ENCODE data around the gene VSTM2B. TPM values are rescaled to one million over a fixed set of nuclear protein-coding genes. Genes with fewer than 3 reads are reported as not detected.

Gene VSTM2B
- total RNA-seq, 1 donor from 2014 or later = 0.21 TPM

DNA sequence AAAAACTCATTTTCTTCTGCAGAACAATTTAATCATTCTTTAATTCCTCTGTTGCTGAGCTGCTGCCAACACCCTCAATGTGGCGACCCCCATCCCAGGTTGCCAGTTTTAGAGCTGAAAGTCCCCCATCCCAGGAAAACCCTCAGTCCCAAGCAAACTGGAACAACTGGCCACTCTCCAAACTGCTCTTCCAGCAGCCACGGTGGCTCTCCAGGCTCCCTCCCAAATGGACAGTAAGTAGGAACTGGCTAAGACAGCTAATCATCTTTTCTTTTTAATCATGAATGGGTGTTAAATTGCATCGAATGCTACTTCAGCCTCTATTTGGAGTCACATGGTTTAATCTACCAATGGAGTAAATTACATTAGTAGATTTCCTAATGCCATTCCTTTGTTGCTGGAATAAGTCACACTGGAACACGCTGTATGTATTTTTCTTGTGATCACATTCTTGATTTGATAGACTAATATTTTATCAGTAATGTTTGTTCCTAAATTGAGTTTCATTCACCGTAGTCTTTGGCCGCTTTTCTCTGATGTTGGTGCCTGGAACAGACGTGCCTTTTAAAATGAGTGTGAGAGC, 33.7 kb upstream of the VSTM2B start:
- DNase-seq (ENCODE audit: low read depth, low spot score) = no peak
- no peaks in the 10 kb centered on the region for H3K36me3 Mint-ChIP-seq (ENCODE audit: low read depth)
- no peaks in the 10 kb centered on the region for H3K4me1 Mint-ChIP-seq
- H3K9me3 Mint-ChIP-seq = no peaks in the 10 kb centered on the region
- TF ChIP-seq, protein P1, sequence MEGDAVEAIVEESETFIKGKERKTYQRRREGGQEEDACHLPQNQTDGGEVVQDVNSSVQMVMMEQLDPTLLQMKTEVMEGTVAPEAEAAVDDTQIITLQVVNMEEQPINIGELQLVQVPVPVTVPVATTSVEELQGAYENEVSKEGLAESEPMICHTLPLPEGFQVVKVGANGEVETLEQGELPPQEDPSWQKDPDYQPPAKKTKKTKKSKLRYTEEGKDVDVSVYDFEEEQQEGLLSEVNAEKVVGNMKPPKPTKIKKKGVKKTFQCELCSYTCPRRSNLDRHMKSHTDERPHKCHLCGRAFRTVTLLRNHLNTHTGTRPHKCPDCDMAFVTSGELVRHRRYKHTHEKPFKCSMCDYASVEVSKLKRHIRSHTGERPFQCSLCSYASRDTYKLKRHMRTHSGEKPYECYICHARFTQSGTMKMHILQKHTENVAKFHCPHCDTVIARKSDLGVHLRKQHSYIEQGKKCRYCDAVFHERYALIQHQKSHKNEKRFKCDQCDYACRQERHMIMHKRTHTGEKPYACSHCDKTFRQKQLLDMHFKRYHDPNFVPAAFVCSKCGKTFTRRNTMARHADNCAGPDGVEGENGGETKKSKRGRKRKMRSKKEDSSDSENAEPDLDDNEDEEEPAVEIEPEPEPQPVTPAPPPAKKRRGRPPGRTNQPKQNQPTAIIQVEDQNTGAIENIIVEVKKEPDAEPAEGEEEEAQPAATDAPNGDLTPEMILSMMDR (conservative IDR thresholded peaks at IDR 0.05) = no peak
- peaks cover 52% of the 10 kb centered on the region for H3K27me3 Mint-ChIP-seq (ENCODE audit: low read depth)
- no peak overlapping the region for H3K4me3 Mint-ChIP-seq
- peak overlapping the region; percentile 60 for H3K27ac Mint-ChIP-seq (ENCODE audit: unreplicated experiment)

DNA sequence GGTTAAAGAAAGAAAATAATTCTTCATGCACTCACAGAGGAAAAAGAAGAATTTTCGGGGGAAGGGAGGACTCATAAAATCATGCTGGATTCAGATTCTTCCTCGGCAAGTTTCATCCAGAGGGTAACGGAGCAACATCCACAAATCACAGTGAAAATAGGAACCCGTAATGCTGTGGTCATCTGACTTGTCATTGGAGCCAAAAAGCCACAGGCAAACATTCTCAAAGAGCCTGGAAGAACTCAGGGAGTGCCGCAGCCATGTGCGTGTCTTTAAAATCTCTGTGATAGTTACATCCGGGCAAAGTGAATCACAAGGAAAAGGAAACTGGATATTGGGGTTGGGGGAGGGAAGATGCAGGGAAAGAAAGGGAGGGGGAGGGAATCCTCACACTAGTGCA, 33.0 kb upstream of the VSTM2B start:
- TF ChIP-seq, protein P1 (conservative IDR thresholded peaks at IDR 0.05) = no peak
- DNase-seq (ENCODE audit: low read depth, low spot score) = no peak
- no peaks in the 10 kb centered on the region for H3K36me3 Mint-ChIP-seq (ENCODE audit: low read depth)
- no peak overlapping the region for H3K27ac Mint-ChIP-seq (ENCODE audit: unreplicated experiment)
- H3K9me3 Mint-ChIP-seq = no peaks in the 10 kb centered on the region
- peaks cover 49% of the 10 kb centered on the region for H3K27me3 Mint-ChIP-seq (ENCODE audit: low read depth)
- H3K4me3 Mint-ChIP-seq = no peak overlapping the region
- no peaks in the 10 kb centered on the region for H3K4me1 Mint-ChIP-seq

DNA sequence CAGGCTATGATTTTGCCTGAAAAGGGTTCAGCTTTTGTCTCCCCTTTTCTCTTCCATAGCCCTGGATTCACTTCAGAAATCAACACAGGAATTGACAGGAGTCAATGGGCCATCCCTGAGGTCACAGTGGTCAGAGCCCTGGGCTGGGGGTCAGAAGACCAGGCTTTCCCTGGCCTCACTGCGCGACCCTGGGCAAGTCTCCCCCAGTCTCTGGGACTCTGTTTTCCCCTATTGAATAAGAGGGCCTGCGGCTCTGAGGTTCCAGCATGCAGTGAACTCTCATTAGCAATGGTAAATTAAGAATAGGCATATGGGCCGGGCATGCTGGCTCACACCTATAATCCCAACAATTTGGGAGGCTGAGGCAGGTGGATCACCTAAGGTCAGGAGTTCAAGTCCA, 30.7 kb upstream of the VSTM2B start:
- H3K27ac Mint-ChIP-seq (ENCODE audit: unreplicated experiment) = peak overlapping the region; percentile 35
- TF ChIP-seq, protein P1 (conservative IDR thresholded peaks at IDR 0.05) = no peak
- no peaks in the 10 kb centered on the region for H3K36me3 Mint-ChIP-seq (ENCODE audit: low read depth)
- no peak overlapping the region for H3K4me3 Mint-ChIP-seq
- DNase-seq (ENCODE audit: low read depth, low spot score) = no peak
- H3K4me1 Mint-ChIP-seq = no peaks in the 10 kb centered on the region
- H3K27me3 Mint-ChIP-seq (ENCODE audit: low read depth) = peaks cover 43% of the 10 kb centered on the region
- H3K9me3 Mint-ChIP-seq = no peaks in the 10 kb centered on the region

DNA sequence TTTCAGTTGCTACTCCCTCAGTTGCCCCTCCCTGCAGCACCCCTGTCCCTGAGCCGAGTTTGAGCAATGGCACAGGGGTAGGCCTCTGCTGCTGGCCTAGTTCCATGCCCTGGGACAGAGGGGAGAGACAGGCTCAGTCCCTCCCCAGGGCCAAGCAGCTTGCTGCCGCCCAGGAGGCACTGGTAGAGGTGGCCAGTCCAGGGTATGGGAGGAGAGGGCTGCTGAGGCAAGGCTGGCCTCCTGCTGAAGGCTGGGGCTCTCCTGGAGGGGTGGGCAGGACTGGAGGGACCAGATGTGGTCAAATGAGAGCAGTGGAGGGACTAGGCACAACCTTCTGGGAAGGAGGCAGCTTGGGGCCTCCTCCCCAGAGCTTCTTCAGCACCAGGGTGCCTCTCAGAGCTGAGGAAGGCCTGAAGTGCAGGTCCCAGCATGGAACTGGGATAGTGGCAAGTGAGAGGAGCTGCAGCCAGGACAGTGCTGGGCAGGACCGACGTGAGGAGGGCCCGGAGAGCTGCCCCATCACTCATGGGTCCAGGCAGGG, 29.8 kb upstream of the VSTM2B start:
- TF ChIP-seq, protein P1 (conservative IDR thresholded peaks at IDR 0.05) = no peak
- Mint-ChIP-seq H3K9me3 (no peaks in the 10 kb centered on the region), H3K4me3 (no peak overlapping the region), H3K36me3 (ENCODE audit: low read depth) (no peaks in the 10 kb centered on the region), H3K27ac (ENCODE audit: unreplicated experiment) (no peak overlapping the region), H3K27me3 (ENCODE audit: low read depth) (peaks cover 35% of the 10 kb centered on the region), H3K4me1 (no peaks in the 10 kb centered on the region)
- DNase-seq (ENCODE audit: low read depth, low spot score) = no peak

DNA sequence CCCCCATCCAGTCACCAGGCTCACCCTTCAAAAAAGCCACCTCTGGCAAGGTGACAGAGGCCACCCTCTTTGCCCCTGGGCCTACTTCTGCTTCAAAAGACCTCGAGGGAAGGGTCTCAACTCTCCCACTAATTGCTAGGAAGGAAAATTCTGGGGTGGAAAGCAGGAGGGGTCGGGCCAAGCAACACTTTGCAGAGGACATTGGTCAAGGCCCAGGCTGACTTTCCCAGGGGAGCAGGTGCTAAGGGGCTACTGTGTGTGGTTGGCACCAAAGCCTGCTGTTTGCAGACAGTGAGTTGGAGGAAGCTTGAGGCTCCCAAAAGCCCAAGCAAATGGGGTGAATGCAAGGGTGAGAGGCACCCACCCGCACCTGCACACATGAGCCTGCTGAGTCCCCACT, 28.6 kb upstream of the VSTM2B start:
- Mint-ChIP-seq H3K9me3 (no peaks in the 10 kb centered on the region), H3K36me3 (ENCODE audit: low read depth) (no peaks in the 10 kb centered on the region), H3K27ac (ENCODE audit: unreplicated experiment) (no peak overlapping the region), H3K4me1 (no peaks in the 10 kb centered on the region), H3K27me3 (ENCODE audit: low read depth) (peaks cover 22% of the 10 kb centered on the region), H3K4me3 (no peak overlapping the region)
- DNase-seq (ENCODE audit: low read depth, low spot score) = no peak
- TF ChIP-seq, protein P1 (conservative IDR thresholded peaks at IDR 0.05) = no peak
